ENCODE measurements around the gene UXS1. TPM values are rescaled to one million over a fixed set of nuclear protein-coding genes. Genes with fewer than 3 reads are reported as not detected.

Gene UXS1
- total RNA-seq, 2 donors from 2014 or later = 43.0 to 44.6 TPM

- no peaks in the 10 kb centered on the region for H3K27me3 ChIP-seq (ENCODE audit: control insufficient read depth, insufficient read depth, low read length, poor library complexity, severe bottlenecking)
- no peaks in the 10 kb centered on the region for H3K9me3 ChIP-seq (ENCODE audit: control insufficient read depth, low read length)
- H3K9ac ChIP-seq (ENCODE audit: extremely low read depth, low read length, poor library complexity, severe bottlenecking) = no peak overlapping the region
- Mint-ChIP-seq H3K9me3 (no peaks in the 10 kb centered on the region), H3K36me3 (ENCODE audit: low read depth) (no peaks in the 10 kb centered on the region), H3K27ac (no peak overlapping the region), H3K4me3 (no peak overlapping the region), H3K27me3 (ENCODE audit: insufficient read depth) (no peaks in the 10 kb centered on the region), H3K4me1 (peaks cover 19% of the 10 kb centered on the region)
- 80 to 90% methylated on average over 1 to 3 of the region's 3 CpGs for WGBS, 2 experiments (ENCODE audit: insufficient coverage in 1 of 2, insufficient read length in 1 of 2)
- H3K36me3 ChIP-seq (ENCODE audit: control insufficient read depth, insufficient read depth, low read length) = no peaks in the 10 kb centered on the region
- TF ChIP-seq CTCF (conservative IDR thresholded peaks at IDR 0.05) = no peak
- no peak for DNase-seq
- peaks cover 3% of the 10 kb centered on the region for H3K4me1 ChIP-seq (ENCODE audit: control insufficient read depth, insufficient read depth, low read length)
- H3K27ac ChIP-seq (ENCODE audit: low read depth, low read length) = no peak overlapping the region
- H3K4me3 ChIP-seq (ENCODE audit: low read length) = no peak overlapping the region
These were observed 119.1 kb downstream of the UXS1 start for GRCh38 chr2:106075048-106075447.

- H3K4me3 ChIP-seq (ENCODE audit: low read length) = no peak overlapping the region
- Mint-ChIP-seq H3K4me1 (peaks cover 16% of the 10 kb centered on the region), H3K27ac (no peak overlapping the region), H3K4me3 (no peak overlapping the region), H3K9me3 (no peaks in the 10 kb centered on the region), H3K27me3 (ENCODE audit: insufficient read depth) (no peaks in the 10 kb centered on the region), H3K36me3 (ENCODE audit: low read depth) (no peaks in the 10 kb centered on the region)
- DNase-seq = no peak
- WGBS, 2 experiments (ENCODE audit: insufficient coverage in 1 of 2, insufficient read length in 1 of 2) = 92 to 96% methylated on average over 9 to 17 of the region's 17 CpGs
- no peak for TF ChIP-seq CTCF (conservative IDR thresholded peaks at IDR 0.05)
- no peaks in the 10 kb centered on the region for H3K27me3 ChIP-seq (ENCODE audit: control insufficient read depth, insufficient read depth, low read length, poor library complexity, severe bottlenecking)
- H3K9ac ChIP-seq (ENCODE audit: extremely low read depth, low read length, poor library complexity, severe bottlenecking) = no peak overlapping the region
- no peaks in the 10 kb centered on the region for H3K36me3 ChIP-seq (ENCODE audit: control insufficient read depth, insufficient read depth, low read length)
- no peak overlapping the region for H3K27ac ChIP-seq (ENCODE audit: low read depth, low read length)
- H3K4me1 ChIP-seq (ENCODE audit: control insufficient read depth, insufficient read depth, low read length) = peaks cover 3% of the 10 kb centered on the region
- H3K9me3 ChIP-seq (ENCODE audit: control insufficient read depth, low read length) = no peaks in the 10 kb centered on the region
These were observed 120.3 kb downstream of the UXS1 start for GRCh38 chr2:106073678-106074406.

- Histone ChIP-seq H3K36me3 (ENCODE audit: control insufficient read depth, insufficient read depth, low read length) (no peaks in the 10 kb centered on the region), H3K9ac (ENCODE audit: extremely low read depth, low read length, poor library complexity, severe bottlenecking) (no peak overlapping the region), H3K4me3 (ENCODE audit: low read length) (no peak overlapping the region), H3K27me3 (ENCODE audit: control insufficient read depth, insufficient read depth, low read length, poor library complexity, severe bottlenecking) (peaks cover 16% of the 10 kb centered on the region), H3K4me1 (ENCODE audit: control insufficient read depth, insufficient read depth, low read length) (no peaks in the 10 kb centered on the region), H3K27ac (ENCODE audit: low read depth, low read length) (no peak overlapping the region), H3K9me3 (ENCODE audit: control insufficient read depth, low read length) (no peaks in the 10 kb centered on the region)
- 91 to 100% methylated on average over 2 to 4 of the region's 4 CpGs for WGBS, 2 experiments (ENCODE audit: insufficient coverage in 1 of 2, insufficient read length in 1 of 2)
- Mint-ChIP-seq H3K9me3 (no peaks in the 10 kb centered on the region), H3K27me3 (ENCODE audit: insufficient read depth) (peaks cover 13% of the 10 kb centered on the region), H3K4me1 (peaks cover 5% of the 10 kb centered on the region), H3K36me3 (ENCODE audit: low read depth) (no peaks in the 10 kb centered on the region), H3K4me3 (no peak overlapping the region), H3K27ac (no peak overlapping the region)
- no peak for TF ChIP-seq CTCF (conservative IDR thresholded peaks at IDR 0.05)
- DNase-seq = no peak
These were observed 123.9 kb downstream of the UXS1 start for GRCh38 chr2:106070181-106070580.

Data from endodermal cell (in vitro differentiated cells).